Measurements from ENCODE around the gene MIS12.

Gene MIS12, protein sequence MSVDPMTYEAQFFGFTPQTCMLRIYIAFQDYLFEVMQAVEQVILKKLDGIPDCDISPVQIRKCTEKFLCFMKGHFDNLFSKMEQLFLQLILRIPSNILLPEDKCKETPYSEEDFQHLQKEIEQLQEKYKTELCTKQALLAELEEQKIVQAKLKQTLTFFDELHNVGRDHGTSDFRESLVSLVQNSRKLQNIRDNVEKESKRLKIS

DNA sequence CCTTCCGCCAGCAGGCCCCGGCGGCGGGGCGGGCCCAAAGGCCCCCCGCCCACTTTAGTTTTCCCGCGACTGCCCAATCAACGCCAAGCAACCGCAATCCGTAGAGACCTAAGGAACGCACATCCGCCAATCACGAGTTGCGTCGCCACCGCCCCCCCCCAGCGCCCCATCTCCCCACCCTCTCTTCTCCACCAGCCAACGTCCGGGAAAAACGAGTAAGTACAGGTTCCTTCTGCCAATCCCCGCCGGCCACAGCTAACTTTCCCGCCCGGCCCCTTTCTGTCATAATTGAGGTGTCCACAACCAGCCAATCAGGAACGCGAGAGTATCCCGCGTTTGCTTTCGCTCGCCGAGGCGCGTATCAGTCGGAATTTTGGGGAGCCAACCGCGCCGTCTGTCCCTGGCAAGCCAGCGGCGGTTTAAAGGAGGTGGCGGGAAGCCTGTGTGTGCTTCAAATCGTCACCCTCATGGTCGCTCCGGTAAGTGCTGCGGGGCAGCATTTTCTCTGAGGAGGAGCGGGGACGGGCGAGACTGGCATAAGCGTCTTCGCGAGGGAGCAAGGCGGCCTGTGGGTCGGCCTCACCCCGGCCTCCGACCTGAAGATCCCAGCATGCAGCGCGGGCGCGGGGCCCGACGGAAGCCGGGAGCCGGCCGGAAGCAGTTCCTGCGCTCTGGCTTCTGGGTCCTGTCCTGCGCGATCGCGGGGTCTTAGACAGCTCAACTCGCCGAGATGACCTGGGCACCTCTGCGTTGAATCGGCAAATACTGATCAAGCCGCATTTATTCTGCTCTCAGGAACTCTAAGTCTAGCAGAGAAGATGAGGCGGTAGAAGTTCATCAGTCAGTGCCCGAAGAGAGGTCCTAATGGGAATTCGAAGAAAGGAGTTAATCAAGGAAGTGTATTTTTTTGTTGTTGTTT is at the start of gene MIS12:
Gene MIS12, plus strand, starts transcription at position 361 of the 919 bp plus-strand sequence. CDS start 2,297 bp downstream, outside the sequence.
- DNase-seq (ENCODE audit: low read depth in 2 of 3, low spot score in 2 of 3) = peak; percentile 82 to 90 (median 90)

DNA sequence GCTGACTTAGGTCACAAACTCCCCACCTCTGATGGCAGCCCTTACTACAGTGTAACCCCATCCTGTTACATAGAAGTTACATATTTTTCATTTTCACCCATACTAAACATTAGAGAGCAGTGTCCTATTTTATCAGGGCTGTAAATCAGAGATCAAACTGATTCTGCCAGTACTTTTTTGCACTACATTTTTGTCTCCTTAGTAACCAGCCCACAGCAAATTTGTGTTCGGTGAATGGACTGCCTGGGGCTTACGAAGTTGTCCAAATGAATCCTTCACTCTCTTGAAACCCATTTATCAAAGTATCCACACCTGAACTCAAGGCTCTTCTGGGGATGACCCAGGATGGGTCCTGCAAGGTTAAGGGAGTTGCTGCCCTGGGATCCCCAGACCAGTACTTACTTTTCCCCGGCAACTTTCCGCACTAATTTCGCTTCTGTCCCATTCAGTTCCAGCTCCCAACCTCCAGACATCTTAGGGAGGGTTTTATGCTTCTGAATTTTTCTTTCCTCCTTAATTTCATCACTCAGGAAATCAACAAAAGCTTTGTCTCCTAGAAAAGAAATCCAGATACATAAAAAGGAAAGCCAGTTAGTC is 48.5 kb upstream of the MIS12 start:
- DNase-seq (ENCODE audit: low read depth in 2 of 3, low spot score in 2 of 3) = no peak

DNA sequence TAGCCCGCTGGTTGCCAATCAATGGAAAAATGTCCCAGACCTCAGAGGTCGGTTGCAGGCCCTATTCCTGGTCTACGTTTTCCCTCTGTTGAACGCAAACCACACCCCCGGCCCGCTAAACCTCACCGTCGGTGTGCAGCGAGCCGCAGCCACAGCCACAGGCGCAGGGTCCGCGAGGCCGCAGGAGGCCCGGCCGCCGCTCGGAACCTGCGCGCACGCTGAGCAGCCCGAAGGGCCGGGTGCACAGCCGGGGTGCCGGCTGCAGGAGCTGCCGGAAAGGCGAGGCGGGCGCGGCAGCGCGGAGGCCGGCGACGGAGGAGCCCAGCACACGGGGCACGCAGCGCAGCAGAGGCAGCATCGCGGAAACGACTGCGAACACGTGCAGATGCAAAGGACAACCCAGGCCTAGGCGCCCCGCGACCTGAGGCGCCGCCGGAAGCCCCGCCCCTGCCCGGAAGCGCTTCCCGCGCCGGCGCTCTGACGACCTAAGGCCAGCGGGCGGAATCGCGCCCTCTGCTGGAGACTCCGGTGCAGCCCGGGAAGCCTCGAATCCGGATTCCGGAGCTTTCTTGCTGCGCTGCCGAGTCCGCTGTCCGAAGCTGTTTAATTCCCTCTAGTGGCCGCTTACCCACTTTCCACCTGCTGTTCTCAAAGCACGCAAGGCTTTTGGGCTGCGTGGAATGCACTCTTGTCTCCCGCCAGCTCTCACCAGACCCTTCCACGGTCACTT is 47.5 kb upstream of the MIS12 start, which contains the start of gene C1QBP:
Gene C1QBP, minus strand, starts transcription at position 440 of the 730 bp plus-strand sequence. Its CDS starts 82 bp downstream, at position 358.
- peak; percentile 79 to 91 (median 87) for DNase-seq (ENCODE audit: low read depth in 2 of 3, low spot score in 2 of 3)

DNA sequence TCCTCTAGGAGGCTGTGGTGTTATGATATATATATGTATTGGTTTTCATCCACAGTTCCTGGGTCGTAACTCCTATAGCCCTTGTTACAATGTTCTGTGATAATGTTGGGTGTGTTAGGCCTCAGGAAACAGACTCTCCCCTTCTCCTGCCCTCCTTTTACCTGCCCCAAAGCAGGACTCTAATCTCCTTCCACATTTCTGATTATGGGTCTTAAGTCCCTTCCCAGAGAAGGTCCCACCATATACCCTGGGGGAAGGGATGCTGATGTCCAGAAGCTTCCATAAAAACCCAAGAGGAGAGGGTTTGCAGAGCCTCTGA is 47.0 kb upstream of the MIS12 start:
- no peak for DNase-seq (ENCODE audit: low read depth in 2 of 3, low spot score in 2 of 3)

DNA sequence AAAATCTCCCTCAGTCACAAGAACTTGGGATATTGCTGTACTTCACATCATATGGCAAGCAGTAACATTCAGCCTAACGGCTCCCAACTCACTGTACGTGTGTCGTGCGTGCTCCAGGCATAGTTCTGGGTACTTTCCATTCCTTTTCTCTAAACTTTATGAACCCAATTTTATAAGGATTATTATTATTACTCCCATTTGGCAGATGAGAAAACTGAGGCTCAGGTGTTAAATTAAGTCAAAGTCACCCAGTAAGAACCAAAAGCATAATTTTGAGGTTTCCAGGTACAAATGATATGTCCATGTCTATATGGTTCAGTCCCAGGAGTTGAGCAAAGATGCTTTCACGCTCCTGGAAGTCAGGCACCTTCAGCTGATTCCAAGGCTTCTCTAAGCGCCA is 42.6 kb upstream of the MIS12 start:
- no peak for DNase-seq (ENCODE audit: low read depth in 2 of 3, low spot score in 2 of 3)

DNA sequence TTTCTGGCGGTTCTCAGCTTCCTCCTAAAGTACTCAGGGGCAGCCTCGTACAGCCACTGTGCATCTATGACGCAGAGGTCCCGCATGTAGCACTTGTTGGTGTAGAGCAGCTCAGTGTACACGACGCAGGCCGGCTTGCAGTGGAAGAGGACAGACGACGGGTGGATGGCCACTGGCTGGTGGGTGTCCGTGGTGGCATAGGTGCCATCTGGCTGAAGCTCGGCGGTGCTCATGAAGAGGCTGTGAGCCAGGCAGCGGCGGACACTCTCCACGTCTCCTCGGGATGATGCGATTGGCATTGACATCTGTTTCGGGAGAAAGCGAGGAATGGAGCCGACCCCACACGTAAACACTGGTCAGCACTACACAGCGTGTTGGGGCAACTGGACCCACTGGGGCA is 42.2 kb upstream of the MIS12 start:
- no peak for DNase-seq (ENCODE audit: low read depth in 2 of 3, low spot score in 2 of 3)

DNA sequence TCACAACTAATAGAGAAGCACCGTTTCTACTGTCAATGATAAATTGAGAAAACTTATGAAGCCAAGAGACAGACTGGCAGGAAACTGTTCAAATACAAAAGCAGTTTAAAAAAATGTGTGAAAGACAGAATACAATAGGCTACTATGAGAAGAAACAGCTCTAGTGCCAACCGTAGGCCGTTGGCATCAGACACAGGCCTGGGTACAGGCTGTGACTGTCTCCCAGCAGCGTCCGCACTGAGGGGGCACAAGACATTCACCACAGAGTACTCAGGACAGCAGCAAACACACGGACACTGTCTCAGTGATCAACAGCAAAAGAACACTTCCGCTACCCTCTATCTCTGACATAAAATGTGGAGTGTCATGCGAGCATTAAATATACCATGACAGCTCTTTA is 39.6 kb upstream of the MIS12 start:
- DNase-seq (ENCODE audit: low read depth in 2 of 3, low spot score in 2 of 3) = no peak

DNA sequence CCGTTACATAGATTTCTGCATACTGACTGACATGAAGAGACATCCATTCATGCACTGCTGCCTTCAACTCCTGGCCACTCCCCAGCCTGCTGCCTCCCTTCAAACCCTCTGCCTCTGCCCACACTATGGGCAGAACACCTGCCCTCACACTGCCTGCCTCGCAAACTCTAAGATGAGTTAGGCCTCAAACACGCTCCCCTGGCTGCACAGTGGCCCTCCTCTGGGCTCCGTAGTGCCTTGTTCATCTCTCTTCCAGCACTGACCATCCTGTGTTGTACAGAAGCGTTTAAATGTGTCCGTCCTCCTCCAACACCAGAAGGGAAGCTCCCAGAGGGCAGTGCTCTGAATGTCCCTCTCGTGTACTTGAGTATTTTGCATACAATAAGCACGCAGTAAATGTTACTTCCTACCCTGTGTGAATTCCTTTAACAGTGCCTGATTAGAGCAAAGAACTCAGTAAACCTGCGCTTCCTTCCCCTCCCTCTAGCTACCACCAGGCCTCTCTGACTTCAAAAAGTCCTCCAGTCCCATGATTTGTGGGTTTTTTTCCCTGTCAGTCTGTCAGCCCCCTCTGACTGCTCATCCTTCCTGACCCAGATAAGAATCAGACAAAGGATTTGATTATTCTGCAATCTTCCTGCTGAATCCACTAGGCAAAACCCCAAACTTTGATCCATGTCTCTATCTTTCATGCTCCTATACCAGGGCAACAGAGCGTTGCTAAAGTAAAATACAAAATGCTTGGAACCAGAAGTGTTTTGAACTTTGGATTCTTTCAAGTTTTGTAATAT is 21.5 kb upstream of the MIS12 start:
- DNase-seq (ENCODE audit: low read depth in 2 of 3, low spot score in 2 of 3) = no peak

DNA sequence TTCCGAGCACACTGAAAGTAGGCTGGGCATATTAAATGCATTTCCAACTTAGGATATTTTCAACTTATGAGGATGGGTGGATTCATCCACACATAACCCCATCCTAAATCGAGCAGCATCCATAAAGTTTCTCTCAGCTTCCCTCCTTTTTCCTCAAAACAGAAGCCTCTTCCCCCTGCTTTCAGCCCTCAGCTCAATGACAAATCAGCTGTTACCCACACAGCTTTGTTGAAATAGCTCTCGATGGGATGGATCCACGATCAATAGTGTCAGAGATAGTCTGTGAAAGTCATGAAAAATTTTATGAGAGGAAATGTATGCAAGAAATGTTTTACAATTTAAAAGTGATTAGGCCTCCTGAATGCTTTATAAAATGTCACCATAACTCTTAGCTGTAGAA is 20.1 kb upstream of the MIS12 start:
- DNase-seq (ENCODE audit: low read depth in 2 of 3, low spot score in 2 of 3) = no peak

DNA sequence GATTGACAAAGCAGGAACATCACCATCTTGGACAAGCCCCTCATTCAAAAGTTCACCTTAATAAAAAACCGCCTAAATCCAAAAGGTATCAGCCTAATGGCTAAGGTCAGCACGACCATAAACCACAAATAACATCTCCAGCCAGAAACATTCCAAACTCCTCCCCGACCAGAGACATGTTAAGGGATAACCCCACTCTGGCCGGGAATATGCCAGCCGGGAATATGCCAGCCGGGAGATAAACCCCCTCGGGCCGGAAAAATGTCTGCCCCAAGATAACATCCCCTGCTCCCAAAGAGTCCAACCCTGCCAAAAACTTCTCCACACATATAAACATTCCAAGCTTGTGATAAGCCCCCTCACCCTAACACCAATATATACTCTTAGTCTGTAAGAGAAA is 18.9 kb upstream of the MIS12 start:
- no peak for DNase-seq (ENCODE audit: low read depth in 2 of 3, low spot score in 2 of 3)

DNA sequence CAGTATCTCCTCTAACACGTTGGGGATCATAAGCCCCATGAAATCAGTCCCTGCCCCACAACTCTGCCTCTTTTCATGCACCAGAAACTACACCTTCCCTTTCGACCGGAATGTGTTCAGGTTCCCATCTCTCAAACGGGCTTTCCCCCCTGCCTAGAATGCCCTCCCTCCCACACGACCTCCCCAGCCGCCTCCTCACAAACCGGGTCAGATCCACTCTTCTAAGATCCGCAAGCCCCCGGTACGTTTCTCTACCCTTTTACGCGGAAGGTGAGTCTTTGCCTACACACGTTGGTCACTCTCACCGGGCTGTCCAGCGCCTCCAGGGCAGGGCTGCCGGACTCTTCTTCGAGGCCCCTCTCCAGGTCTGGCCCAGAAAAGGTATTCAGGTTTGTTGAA is 18.3 kb upstream of the MIS12 start:
- peak in 1 of 3 experiments; percentile 21 for DNase-seq (ENCODE audit: low read depth in 2 of 3, low spot score in 2 of 3)

DNA sequence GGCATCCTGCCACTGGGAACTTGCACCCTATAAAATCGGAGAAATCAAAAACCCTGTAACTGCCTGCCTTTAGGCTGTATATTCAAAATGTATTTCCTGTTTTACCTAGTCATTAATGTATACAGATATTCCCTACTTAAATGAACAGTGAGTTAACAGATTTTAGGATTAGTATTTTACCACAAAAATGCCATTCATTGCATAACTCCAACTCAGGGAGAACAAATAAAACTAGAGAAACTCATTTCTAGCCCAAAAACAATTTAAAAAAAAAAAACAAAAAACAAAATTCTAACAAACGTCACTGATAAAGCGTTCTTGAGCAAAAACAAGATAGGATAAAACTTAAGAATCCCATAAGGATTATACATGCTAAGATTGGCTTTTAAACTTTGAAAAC is 13.9 kb upstream of the MIS12 start:
- no peak for DNase-seq (ENCODE audit: low read depth in 2 of 3, low spot score in 2 of 3)

DNA sequence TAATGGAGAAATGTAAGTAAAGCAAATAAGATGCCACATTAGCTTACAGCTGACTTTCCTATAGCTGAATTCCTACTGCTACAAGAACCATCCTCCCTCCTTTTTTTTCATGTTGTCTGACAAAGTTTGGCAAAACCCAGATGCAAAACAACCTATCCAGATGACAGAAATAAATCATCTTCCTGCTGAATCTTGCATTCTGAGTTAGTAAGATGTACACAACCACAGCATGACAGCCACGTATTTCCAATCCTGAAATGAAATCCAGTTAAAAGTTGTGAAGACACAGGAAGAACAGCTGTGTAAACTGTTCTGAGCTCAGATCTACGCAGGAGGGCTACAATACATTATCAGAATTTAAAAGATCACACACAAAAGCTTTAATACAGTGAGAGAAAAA is 12.5 kb upstream of the MIS12 start:
- DNase-seq (ENCODE audit: low read depth in 2 of 3, low spot score in 2 of 3) = no peak

DNA sequence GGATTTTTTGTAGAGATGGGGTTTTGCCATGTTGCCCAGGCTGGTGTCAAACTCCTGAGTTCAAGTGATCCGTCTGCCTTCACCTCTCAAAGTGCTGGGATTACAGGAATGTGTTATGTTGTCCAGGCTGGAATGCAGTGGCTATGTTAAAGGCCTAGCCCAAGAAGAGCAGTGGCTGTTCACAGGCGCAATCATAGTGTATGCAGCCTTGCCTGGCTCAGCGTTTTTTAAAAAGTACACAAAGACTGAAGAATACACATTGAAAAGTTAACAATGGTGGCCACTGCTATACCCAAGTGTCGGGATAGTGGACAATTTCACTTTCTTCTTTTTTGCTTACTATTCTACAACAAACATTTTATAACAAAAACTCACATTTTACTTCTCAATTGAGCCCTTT is 7.4 kb upstream of the MIS12 start:
- no peak for DNase-seq (ENCODE audit: low read depth in 2 of 3, low spot score in 2 of 3)

DNA sequence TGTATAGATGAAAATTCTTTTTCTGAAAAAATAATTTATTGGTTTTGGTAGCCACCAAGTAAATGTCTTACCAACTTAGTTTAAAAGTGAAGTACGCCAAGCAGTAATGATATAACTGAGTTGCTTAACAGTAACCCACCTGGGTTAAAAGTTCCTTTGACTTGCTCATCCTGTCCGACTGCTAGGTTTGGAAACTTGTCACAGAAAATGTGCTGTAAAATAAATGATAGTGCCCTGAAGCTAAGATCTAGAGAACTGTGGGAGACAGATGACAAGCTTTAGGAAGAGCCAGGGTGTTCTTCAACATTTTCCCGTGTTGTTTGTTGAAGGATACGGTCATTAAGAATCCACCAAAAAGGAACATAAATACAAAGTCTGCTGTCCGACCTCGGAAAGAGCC is 5.4 kb upstream of the MIS12 start:
- no peak for DNase-seq (ENCODE audit: low read depth in 2 of 3, low spot score in 2 of 3)

DNA sequence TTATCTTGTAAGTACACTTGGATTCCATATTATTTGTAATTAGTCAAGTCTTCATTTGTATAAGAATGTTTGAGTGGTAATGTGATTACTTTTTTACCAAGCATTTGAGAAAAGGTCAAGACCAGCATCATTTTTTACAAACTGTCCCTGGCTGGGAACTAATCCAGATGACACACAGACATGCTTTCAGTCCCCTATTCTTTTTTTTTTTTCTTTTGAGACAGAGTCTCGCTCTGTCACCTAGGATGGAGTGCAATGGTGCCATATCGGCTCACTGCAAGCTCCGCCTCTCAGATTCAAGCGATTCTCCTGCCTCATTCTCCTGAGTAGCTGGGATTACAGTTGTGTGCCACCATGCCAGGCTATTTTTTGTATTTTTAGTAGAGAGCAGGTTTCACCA is 4.9 kb upstream of the MIS12 start:
- DNase-seq (ENCODE audit: low read depth in 2 of 3, low spot score in 2 of 3) = no peak

DNA sequence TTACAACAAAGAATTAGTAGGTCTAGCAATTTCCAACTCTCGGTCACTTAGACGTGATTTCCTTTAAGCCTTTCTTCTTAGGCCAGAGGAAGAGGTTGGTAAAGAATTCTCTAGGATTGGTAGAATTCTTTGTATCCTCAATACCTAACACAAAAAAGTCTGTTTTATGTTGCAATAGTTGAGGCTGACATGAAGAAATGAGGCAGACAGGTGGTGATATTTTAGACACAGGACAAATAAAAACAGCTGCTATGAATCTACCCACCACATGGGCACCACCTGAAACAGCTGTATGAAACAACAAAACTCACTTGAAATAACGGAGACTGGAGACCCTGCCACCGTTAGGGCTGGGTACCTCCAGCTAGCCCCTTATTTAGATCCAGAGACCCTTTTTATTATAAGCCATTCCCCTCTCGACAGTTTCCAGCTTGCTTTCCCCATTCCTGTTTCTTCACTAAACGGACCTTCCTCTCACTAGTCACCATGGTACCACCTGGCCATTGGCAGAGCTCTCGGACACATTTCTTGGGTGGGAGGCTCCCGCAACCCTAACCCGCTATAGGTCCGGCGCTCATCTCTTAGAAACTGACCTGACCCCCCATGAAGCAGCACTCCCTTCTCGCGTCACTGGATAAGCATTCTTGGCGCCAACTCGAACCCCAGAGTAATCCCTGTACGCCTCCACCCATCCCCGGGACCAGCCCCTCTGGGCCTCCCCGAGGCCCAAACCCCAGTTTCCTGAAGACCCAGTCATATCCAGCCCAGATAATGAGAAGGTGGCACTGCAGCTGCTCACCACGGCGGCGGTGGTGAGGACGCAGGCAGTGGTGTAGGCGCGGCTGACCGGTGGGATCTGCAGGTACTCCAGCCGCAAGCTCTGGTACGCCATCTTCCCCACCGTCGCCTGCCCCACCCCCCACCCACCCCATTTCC is 828 bp upstream of the MIS12 start, which contains the start of gene DERL2:
Gene DERL2, minus strand, starts transcription at position 909 of the 936 bp plus-strand sequence. Its CDS starts 17 bp downstream, at position 892.
- DNase-seq (ENCODE audit: low read depth in 2 of 3, low spot score in 2 of 3) = no peak

DNA sequence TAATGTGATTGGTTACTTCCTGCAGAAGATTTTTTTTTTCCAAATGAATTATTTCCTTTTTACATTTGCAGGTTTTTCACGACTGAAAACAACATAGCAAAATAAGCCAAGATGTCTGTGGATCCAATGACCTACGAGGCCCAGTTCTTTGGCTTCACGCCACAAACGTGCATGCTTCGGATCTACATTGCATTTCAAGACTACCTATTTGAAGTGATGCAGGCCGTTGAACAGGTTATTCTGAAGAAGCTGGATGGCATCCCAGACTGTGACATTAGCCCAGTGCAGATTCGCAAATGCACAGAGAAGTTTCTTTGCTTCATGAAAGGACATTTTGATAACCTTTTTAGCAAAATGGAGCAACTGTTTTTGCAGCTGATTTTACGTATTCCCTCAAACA is 2.4 kb downstream of the MIS12 start:
- DNase-seq (ENCODE audit: low read depth in 2 of 3, low spot score in 2 of 3) = no peak

DNA sequence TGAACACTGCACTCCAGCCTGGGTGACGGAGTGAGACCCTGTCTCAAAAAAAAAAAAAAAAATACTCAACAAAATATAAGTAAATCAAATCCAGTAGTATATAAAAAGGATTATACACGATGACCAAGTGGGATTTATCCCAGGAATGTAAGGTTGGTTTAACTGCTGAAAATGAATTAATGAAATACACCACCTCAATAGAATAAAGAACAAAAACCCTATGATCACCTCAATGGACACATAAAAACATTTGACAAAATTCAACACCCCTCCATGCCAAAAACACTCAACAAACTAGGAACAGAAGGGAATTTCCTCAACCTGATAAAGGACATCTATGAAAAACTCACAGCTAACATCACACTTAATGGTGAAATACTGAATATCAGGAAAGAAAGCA is 6.6 kb downstream of the MIS12 start:
- DNase-seq (ENCODE audit: low read depth in 2 of 3, low spot score in 2 of 3) = no peak

Measured in activated CD8-positive, alpha-beta memory T cell treated with anti-CD3 and anti-CD28 coated beads for 48 hours (primary cell).